Measurements from ENCODE around the gene ABHD3.

The ABHD3 gene

DNA sequence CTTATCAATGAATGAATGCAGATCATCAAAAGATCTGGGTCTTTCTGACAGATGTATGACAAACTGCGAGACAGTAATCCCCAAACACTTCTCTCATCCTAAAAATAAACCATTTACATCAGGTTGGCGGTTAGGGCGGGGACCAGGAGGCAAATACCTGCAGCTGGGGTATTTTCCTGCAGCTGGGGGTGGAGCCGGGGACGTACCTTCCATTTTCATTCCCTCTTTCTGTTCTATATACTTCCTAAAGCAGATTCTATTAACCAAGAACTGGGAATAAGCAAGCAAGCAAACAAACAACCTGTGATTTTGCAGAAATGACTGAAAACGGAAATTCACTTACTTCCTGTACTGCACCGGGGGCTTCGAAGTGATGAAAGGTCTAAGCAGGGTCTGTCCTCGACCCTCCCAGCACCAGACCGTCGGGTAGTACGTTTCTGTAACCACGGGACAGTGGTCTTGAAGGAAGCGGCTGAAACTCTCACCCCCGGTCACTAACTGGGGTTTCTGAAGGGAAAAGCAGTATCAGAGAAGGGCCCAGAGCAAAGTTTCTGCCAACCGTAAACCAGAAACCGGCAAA, 1.2 kb downstream of the ABHD3 start:
- H3K4me3 ChIP-seq (ENCODE audit: control insufficient read depth, low read depth, low read length), result peak overlapping the region; percentile 81
- DNase-seq (ENCODE audit: low read depth), result no peak
- TF ChIP-seq, protein P1, sequence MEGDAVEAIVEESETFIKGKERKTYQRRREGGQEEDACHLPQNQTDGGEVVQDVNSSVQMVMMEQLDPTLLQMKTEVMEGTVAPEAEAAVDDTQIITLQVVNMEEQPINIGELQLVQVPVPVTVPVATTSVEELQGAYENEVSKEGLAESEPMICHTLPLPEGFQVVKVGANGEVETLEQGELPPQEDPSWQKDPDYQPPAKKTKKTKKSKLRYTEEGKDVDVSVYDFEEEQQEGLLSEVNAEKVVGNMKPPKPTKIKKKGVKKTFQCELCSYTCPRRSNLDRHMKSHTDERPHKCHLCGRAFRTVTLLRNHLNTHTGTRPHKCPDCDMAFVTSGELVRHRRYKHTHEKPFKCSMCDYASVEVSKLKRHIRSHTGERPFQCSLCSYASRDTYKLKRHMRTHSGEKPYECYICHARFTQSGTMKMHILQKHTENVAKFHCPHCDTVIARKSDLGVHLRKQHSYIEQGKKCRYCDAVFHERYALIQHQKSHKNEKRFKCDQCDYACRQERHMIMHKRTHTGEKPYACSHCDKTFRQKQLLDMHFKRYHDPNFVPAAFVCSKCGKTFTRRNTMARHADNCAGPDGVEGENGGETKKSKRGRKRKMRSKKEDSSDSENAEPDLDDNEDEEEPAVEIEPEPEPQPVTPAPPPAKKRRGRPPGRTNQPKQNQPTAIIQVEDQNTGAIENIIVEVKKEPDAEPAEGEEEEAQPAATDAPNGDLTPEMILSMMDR (conservative IDR thresholded peaks at IDR 0.05; ENCODE audit: control insufficient read depth, insufficient read depth, low read depth, low read length), result no peak

DNA sequence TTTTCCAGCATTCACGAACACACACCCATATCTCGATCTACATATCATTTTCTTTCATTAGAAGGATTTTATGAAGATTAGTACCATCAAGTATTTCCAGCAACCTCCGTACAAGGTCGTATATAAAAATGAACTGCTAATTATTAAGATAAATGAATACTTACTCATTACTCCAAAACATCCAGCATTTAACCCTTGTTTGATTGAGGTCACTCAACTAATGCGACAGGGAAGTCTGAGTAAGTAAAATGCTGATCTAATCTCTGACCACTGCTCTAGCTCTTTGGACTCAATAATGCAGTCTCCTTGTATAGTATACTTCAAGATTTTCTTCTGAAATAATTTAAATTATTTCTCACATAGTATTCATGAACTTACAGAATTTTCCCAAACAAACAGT, 2.0 kb downstream of the ABHD3 start:
- no peak for DNase-seq (ENCODE audit: low read depth)
- no peak overlapping the region for H3K4me3 ChIP-seq (ENCODE audit: control insufficient read depth, low read depth, low read length)

DNA sequence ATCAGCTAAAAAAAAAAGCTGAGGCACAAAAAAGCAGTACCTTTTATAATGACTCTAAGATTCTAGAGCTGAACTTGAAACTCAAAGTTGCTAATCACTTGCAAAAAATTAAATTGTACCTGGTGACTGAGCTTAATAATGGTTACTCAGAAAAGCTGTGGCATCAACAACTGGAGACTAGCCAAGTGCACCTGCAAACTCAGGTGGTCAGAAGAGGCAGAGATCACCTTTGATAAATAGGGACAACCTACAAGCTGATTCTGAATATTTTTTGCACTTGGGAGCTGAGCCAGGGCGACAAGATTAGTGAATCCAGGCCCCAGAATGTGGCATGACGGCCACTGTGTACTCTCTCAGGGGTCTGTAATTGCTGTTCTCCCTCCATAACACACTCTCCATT, 3.0 kb downstream of the ABHD3 start:
- DNase-seq (ENCODE audit: low read depth), result no peak
- TF ChIP-seq, protein P1 (conservative IDR thresholded peaks at IDR 0.05; ENCODE audit: control insufficient read depth, insufficient read depth, low read depth, low read length), result no peak
- no peak overlapping the region for H3K4me3 ChIP-seq (ENCODE audit: control insufficient read depth, low read depth, low read length)

More for the DNA sequence above, 2.0 kb downstream of the ABHD3 start:
- TF ChIP-seq, protein P1 (conservative IDR thresholded peaks at IDR 0.05; ENCODE audit: control insufficient read depth, insufficient read depth, low read depth, low read length), result no peak

DNA sequence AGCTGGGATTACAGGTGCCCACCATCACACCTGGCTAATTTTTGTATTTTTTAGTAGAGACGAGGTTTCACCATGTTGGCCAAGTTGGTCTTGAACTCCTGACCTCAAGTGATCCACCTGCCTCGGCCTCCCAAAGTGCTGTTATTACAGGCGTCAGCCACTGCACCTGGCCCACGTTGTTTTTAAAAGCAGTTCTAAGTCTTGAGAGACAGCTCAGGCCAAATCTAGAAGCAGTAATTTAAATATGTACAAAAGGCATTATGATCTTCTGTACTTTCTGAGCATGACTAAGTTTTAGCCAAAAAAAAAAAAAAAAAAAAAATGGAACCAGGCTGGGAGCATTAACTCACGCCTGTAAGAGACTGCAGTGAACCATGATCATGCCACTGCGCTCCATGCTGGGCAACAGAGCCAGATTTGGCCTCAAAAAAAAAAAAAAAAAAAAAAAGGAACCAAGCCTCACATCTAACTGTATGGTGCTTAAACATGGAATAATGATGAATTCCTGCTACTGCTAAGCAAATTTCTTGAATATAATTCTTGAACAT, 4.0 kb downstream of the ABHD3 start:
- TF ChIP-seq, protein P1 (conservative IDR thresholded peaks at IDR 0.05; ENCODE audit: control insufficient read depth, insufficient read depth, low read depth, low read length), result no peak
- H3K4me3 ChIP-seq (ENCODE audit: control insufficient read depth, low read depth, low read length), result no peak overlapping the region
- no peak for DNase-seq (ENCODE audit: low read depth)

DNA sequence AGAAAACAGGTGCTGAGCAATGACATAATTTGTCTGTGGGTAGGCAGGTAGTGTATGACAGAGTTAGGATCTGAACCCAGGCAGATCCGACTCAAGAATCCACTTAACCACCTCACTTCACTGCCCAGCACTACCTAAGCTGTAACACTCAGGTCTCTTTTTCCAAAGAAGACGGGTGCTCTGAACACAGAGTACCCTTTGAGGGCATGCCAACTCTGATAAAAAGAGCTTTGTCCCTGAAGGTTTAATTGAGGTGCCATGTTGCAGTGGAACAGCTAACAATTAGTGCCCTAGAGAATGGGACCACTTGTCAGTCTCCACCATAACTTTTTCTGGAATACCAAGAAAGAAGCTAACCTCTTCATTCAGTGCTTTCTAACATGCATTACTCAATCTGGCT, 11.3 kb downstream of the ABHD3 start:
- H3K4me3 ChIP-seq (ENCODE audit: control insufficient read depth, low read depth, low read length), result no peak overlapping the region
- TF ChIP-seq, protein P1 (conservative IDR thresholded peaks at IDR 0.05; ENCODE audit: control insufficient read depth, insufficient read depth, low read depth, low read length), result no peak
- DNase-seq (ENCODE audit: low read depth), result no peak

DNA sequence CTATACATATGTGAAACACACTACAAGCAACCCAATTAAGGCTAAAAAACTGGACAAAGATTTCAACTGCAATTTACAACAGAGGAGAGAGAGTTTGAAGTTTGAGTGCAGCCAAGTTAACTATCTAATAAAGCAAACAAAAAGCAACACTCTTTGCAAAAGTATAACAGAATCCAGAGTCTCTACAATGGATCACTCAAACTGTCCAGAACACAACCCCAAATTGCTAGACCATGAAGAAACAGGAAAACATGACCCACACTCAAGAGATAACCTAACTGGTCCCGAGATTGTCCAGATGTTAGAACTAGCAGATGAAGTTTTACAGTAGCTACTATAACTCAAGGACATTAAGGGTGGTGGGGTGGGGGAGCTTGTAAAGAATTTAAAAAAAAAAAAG, 14.8 kb downstream of the ABHD3 start:
- H3K4me3 ChIP-seq (ENCODE audit: control insufficient read depth, low read depth, low read length), result no peak overlapping the region
- TF ChIP-seq, protein P1 (conservative IDR thresholded peaks at IDR 0.05; ENCODE audit: control insufficient read depth, insufficient read depth, low read depth, low read length), result no peak
- no peak for DNase-seq (ENCODE audit: low read depth)
